HG03521 (cell line): Measurements from ENCODE around the gene NFIA.

Experiments used
- ATAC-seq: cut with Tn5 transposase; IDR thresholded peaks from one replicate; pipeline ENCODE4 v1.9.1; 2021; ENCODE audit warnings: mild to moderate bottlenecking, moderate library complexity; ENCODE audit not compliant: unreplicated experiment

Gene NFIA

GRCh38 chr1:61322769-61323168, 240.4 kb downstream of the NFIA start:
- no peak for ATAC-seq

DNA sequence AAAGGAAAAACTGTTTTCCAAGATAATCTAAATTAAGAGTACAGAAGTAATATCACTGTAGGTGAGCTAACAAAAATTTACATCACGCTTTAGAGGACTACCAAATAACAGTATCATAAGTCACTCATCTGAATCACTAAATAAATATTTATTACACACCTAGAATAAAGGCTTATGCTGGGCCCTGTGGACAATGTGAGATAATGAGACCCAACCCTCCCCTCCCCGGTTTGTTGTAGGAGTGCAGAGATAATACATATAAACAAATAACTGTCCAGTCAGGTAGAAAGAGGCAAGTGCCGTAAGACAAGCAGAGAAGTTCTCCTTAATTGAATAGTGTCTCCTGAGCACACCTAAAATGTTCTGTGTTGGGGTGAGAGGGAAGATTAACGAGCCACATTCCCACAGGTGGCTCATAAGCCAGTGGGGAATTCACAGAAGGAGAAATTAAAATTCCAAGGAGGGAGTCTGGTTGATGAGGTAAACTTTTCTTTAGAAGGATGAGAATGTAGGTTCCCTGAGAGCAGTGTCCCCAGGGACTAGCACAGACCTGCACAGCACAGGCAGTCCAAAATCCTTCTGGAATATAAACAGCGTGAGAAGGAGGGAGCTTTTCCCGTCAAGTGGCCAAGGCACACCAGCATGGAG, 241.4 kb downstream of the NFIA start:
- ATAC-seq, result no peak

- no peak for ATAC-seq
Measured at GRCh38 chr1:61326713-61327112, 244.4 kb downstream of the NFIA start.

- no peak for ATAC-seq
Measured at GRCh38 chr1:61327436-61327835, 245.1 kb downstream of the NFIA start.

- ATAC-seq, result no peak
Measured at GRCh38 chr1:61329556-61329955, 247.2 kb downstream of the NFIA start.

- no peak for ATAC-seq
Measured at GRCh38 chr1:61330018-61330417, 247.7 kb downstream of the NFIA start.

- ATAC-seq, result no peak
Measured at GRCh38 chr1:61330571-61330970, 248.2 kb downstream of the NFIA start.

GRCh38 chr1:61332196-61332753, 249.9 kb downstream of the NFIA start:
- peak; percentile 99 for ATAC-seq

DNA sequence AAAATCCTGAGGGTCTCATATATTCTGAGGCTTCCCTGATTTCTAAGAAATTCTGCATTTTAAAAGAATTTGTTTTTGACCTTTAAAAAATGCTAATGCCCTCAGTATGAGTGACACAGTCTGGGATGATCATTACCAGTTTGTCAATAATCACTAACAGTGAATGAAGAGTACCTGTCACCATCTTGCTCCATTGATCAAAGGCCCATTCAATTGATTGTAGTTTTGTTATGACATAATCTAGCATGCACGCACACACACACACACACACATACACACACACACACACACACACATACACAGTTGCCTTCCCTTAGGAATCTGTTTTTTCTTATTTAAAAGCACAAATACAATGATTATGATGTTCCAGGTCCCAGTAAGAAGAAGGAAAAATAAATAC, 250.4 kb downstream of the NFIA start:
- ATAC-seq, result no peak

DNA sequence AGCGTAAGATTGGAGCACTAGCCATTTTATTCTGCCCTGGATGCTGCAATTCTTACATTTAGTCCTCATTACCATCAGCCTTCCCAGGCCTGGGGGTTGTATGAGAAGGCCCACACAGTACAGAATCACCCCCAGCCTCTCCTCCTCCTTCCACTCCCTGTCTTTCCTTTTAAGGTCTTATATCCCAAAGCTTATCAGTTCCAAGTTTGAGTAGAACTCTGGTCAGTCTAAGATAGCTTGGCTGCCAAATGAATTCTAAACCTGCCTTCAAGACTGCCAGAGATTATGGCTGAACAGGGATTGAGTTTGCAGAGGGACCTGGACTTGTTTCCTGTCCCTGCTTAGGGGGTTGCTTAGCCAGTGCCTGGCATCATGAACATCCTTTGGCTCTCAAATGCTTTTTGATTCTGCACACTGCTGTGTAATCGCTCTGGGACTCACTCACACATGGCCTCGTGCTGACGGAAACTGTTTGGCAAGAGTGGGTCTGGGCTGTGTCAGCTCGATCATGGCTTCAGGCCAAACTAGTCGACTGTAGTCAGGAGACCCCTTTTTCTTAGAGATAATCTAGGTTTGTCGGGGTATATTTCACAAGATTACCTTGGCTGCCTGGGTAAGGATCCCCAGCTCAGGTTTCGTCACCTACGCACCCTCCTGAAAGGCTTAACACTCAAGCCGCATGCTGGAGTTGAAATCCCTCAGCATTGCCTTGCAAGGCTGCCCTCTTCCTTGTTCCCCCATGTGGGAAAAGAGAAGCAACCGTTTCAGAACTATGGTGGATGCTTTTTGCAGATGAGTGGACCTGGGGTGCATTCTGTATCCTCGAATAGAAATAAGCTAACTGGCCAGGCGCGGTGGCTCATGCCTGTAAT, 252.6 kb downstream of the NFIA start:
- no peak for ATAC-seq

GRCh38 chr1:61337037-61337436, 254.7 kb downstream of the NFIA start:
- no peak for ATAC-seq

GRCh38 chr1:61337441-61337951, 255.1 kb downstream of the NFIA start:
- ATAC-seq, result no peak

GRCh38 chr1:61337981-61338848, 255.9 kb downstream of the NFIA start:
- ATAC-seq, result no peak

- no peak for ATAC-seq
Measured at GRCh38 chr1:61338899-61339298, 256.5 kb downstream of the NFIA start.

DNA sequence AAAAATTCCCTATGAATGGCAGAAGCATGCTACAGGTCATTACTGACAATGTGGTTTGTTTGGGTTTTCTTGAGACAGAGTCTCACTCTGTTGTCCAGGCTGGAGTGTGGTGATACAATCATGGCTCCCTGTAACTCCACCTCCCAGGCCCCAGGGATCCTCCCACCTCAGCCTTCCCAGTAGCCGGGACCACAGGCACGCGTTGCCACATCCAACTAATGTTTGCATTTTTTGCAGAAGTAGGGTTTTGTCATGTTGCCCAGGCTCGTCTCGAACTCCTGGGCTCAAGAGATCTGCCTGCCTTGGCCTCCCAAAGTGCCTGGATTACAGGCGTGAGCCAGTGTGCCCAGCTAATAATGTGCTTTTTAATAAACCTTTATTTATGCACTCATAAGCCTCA, 259.1 kb downstream of the NFIA start:
- no peak for ATAC-seq

DNA sequence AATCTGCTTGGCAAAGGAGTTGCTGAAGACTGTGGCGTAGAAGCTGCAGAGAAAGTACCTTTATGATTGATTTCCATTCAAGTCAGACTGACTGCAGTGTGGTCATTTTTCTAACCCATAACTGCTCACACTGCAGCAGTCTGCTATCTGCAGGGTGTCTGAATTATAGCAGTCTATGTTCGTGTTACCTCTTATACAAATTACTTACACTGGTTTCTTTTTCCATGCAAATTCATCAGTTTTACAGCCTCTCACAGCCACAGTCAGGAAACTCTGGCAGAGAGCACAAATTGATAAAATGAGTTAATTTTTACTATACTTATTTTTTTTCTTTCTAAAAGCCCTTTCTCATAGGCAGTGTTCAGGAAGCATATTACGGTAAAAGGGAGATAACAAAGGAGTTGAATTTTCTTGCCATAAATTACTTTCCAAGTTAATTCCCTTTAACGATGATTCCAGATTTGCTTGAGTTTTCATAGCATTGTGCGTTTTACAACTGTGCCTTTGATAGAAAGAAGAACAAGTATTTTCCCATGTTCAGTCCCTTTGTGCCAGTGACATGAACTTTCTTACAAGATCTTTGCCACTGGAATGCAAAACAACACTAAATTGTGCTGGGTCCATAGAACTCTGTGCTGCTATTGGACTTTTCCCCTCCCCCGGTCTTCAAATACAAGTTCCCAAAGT, 261.5 kb downstream of the NFIA start:
- no peak for ATAC-seq

DNA sequence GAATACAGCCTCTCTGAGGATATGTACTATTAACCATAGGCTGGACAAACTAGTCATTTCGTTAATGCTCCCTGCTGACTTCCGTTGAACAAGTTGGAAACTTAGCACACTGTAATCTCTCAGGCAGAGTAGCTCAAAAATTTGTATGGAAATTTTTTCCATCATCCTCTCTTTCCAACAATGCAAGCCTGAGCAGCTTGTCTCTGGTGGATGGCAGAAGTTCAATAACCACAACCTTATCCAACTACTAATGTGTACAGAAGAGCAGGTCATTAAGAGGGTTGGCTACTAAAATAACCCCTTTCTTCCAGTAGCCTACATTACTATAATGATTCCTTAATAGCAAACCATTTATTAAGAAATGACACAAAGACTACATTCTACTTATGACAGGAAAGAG, 262.3 kb downstream of the NFIA start:
- no peak for ATAC-seq

DNA sequence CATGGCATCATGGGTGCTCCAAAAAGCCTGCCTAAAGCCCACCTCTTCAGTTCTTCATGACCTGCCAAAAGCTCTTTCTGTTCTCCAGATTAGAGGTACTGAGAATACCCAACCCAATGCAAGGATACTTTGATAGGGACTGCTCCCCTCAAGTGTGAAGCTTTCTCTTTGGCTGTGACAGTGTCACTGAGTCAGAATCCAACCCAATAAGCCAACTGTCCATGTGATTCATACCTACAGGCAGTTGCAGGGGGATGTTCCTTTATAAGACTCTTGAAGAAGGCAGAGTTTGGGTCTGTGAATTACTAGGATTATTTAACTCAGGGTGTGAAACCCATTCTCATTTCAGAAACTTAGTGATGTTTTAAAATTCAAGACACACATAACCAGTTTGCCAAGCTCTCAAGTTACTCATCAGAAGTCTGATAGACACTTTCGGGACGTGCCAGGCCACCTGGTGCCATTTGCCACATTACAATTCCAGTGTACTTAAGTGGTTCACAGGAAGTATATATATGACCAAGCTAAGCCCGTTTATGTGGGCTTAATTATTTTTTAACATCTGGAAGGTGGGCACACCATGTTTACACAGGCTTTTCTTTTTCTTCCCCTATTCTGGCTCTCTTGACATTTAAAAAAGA, 265.8 kb downstream of the NFIA start:
- no peak for ATAC-seq

- ATAC-seq, result no peak
Measured at GRCh38 chr1:61352845-61353435, 270.6 kb downstream of the NFIA start.
